NOMO-1 treated with DMSO at 0.1 percent for 48 hours (cell line): Measurements from ENCODE around the gene MVB12B.

Source experiments
- DNase-seq: peaks from one replicate; lab custom pipeline; 2025; ENCODE audit not compliant: unreplicated experiment; lab: John Stamatoyannopoulos, UW

MVB12B gene

DNA sequence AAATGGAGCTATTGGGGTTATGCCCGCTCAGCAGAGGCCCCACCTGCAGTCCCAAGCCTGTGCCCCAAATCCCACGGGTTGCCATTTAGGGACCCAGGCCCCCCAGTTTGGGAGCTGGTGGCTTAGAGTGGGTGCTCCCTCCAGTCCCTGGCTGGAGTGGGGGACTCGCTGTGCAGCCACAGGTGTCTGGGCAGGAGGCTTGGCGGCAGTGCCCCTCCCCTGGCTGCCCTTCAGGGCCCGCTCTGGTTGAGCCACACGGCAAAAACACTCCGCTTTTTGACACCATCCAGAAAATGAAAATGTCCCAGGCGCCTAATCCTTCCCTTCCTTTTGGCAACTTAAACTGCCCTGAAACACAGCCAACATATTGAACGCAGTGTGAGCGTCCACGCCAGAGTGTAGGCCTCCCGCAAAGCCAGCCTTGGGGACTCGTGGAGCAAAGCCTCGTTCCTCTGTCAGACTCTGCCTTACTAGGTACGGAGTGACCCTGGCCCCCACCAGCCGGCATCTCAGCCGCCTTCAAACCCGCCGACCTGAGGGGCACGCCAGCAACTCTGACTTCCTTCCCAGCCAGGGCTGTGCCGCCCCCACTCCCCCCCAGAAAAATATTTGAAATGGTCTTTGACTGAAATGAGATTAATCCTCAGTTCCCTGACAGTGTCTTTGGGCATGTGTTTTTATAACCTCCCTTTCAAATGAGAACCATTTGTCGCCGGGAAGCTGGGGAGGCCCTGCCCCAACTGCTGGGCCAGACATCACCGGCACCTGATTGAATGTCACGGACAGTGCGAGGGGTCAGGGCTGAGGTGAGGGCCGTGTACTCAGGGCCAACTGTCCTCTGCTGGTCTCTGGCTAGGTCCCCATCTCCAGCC lies 188.6 kb downstream of the MVB12B start:
- no peak for DNase-seq

DNA sequence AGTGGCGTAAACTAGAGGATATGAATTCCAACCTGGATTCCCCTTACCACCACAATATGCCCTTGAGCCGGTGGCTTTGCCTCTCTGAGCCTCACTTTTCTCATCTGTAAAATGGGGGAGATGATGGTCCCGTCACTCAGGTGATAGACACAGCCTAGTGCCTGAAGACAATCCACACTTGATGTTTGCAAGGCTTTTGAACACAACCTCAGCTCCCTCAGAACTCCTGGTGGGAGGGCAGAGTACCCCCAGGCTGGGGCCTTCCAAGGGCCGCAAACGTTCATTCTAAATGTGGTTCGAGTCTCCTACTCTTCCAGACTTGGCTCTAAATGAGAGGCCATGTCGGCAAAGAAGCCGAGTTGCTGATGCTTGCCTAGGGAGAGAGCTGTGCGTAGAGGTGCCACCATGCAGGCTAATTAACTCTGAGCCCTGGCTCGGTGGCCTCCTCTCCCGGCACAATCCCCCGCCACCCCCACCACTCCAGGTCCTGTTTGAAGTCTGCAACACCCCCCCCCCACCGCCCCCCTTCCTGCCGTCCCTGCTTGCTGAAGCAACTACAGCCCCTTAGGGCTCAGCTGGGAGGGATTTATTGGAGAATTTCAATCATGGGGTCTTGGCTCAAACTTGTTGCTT lies 189.4 kb downstream of the MVB12B start:
- no peak for DNase-seq

GRCh38 chr9:126516561-126516935 lies 189.9 kb downstream of the MVB12B start:
- DNase-seq = no peak

GRCh38 chr9:126516936-126517832 lies 190.6 kb downstream of the MVB12B start:
- peak; percentile 79 for DNase-seq

DNA sequence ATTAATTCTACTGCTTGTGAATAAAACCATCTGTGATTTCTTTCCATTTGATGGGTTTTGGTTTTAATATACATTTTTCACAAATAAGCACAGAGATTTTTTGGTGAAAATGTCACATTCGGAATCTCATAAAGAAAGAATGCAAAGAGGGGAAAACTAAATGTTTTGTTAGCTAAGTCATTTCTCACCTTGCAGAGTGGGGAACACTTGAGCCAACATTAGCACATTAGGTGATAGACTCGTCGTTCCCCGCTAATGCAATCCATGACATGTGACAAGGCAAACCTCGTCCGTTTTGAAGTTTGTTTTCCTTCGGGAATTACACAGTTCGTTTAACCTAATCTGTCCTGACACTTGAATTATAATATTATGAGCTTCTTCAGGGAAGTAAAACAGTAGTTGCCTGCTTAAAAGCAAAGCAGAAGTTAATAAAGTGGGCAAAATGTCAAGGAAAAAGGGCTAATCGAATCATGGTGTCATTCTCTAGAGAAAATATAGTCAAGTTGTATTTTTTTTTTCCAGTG lies 191.3 kb downstream of the MVB12B start:
- DNase-seq = no peak

DNA sequence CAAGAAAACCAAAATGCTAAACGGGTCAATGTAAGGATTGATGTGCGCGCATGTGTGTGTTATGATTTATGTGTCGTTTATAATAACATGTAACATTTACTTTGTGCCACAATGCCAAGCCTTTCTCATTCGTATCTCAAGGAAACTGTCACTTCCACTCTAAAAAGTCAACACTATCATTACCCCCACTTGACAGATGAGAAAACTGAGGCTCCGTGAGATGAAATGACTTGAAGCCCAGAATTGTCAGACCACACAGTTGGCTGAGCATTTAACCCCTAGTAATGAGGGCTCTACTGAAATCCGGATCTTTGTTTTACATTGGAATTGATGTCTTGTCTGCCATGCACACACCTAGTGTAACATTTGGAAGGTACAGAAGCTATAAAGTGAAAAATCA lies 192.1 kb downstream of the MVB12B start:
- DNase-seq = no peak

- DNase-seq = peak; percentile 3
Measured at GRCh38 chr9:126519660-126520420, 193.2 kb downstream of the MVB12B start.

- DNase-seq = no peak
Measured at GRCh38 chr9:126520453-126520852, 193.8 kb downstream of the MVB12B start.

DNA sequence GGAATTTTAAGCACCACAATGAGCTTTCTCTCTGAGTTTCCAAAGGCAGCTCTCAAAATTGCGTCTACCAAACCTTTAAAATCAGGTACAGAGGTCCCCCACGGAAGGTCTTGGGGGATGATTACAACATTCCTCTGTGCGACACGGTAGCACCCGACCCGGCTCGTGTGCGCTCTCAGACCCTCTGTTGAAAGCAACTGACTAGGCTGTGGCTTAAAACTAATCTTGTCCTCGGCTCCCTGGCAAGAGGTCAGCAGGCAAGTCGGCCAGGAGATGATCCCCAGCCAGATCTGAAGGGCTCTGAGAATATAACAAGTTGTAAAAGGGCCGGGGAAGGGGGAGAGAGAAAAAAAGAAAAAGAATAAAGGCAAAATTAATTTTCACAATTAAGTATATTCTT lies 194.5 kb downstream of the MVB12B start:
- no peak for DNase-seq

DNA sequence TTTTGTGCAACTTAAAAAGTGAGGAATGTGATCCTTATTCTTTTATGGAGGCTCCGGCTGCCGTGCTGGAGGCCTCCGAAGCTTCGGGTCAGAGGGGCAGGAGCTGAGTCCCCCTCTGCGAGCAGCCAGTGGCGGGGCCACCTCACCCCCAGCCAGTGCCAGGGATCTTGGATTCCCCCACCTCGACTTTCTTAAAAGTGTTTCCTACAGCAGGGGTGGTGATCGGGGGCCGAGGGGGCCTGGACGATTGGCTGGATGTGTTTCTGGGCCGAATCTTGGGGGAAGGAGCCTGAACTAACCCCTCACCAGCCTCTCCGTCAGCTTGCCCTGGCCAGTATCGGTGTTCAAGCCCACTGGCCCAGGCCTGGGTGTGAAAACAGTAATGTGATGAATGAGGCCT lies 194.9 kb downstream of the MVB12B start:
- no peak for DNase-seq

- DNase-seq = no peak
Measured at GRCh38 chr9:126521976-126522590, 195.5 kb downstream of the MVB12B start.

DNA sequence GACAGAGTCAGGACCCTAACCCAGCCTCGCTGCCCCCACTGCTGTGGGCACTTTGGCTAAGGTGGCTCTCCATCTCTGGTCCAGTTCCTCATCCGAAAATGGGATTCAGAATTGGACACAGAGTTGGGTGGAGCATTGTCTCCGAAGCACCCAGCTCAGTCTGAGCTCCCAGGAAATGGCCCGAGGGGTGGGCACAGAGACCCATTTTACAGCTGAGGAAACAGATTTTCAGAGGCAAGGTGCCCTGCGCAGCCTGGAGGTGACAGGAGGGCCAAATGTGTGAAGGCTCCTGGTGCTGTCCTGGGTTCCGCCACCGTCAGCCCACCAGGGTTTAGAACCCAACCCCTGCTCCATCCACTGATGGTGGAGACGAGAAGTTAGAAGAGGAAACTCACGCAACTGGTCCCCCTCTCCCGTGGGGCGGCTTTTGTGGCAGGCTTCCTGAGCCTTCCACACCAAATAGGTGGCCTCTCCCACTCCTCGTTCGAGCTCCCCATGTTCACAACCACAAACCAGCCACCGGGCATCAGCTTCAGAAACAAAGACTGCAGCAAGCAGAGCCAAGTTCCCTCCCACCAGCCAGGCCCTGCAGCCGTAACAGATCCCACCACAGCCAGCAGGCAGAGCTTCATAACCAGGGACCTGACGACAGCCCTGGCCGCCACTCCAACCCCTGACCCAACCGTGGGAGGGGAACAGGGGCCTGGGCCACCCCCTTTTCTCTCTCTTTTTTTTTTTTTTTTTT lies 196.2 kb downstream of the MVB12B start:
- no peak for DNase-seq

GRCh38 chr9:126523611-126524111 lies 197.0 kb downstream of the MVB12B start:
- DNase-seq = peak; percentile 11

DNA sequence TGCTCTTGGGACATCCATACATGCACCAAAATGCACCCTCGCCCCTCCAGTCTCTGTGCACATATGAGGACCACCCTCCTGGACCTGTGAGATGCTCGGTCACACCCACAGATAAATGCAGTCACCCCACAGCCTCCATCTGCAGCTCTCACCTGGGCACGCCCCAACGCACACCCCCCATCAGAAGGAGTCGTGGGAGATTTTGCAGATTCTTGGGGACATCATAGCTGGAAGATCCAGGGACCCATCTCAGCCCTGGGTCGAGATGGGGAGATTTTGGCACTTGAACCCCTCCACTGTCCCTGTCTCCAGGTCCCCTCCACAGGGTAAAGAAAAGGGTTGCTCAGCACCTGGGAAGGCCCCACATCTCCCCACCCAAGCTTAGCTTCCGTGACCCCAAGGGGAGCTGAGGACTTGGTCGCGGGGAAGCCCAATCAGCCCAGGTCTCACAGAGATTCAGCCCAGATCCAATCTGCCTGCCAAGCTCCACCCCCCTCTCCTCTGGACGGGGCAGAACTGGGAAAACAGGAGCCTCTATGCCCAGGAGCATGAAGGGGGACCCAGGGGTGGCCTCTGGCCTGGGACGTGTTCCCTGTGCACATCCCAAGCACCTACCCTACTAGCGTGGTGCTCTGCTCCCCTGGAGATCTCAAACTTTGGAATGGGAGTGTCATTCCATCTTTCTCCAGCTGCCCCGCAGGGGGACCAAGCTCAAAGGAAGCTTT lies 197.9 kb downstream of the MVB12B start:
- no peak for DNase-seq

DNA sequence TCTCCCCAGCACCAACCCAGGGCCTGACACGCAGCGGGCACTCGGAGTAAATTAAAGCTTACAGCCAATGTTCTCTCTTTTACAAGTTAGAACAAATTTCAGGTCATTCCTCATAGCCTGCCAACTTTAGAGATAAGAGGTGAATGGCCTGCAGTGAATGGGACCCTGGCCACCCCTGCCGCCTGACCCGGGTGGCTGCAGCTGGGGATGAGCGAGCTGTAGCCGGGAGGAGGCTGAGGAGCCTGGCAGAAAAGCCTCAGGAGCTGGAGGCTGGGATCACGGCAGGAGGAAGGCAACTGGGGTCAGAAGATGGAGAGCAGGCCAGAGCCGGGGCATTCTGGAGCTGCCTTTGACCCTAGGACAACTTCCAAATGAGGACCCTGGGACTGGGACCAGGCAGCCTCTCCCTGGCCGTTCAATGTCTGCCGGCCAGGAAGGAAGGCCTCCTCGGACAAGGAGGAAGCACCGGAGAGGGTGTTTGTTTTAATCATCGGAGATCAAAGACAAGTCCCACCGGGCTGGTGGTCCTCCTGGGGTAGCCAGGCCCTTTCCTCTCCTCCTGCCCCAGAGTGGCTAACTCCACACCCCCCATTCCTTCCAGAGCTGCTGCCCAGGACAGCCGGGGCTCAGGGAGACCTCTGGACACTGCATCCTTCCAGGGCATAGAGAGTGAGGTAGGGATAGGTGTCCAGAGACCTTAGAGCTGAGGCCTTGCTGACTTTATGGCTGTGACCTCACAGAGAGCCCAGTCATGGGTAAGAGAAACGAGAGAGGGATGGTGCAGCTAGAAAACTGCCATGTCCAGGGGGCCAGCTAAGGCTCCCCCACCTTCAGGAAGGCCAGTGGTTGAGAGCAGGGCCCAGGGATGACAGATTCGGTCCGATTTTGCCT lies 199.8 kb downstream of the MVB12B start:
- DNase-seq = no peak

- no peak for DNase-seq
Measured at GRCh38 chr9:126527109-126527825, 200.6 kb downstream of the MVB12B start.

DNA sequence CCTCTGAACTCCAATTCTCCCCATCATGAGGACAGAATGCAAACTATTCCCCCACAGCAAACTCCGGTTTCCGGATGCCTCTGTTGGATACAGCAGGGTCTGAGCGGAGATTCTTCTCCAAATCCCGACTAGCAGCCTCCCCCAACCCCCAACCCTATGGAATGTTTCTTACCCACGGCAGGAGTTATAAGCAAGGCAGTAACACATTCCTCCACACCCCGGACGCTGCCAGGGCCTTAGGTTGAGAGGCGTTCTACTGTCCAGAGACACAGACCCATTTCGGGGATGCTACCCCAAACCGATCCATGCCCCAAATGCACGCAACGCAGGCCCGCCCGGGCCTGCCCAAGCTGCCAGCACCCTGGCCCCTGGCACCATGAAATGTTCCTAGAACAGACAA lies 201.5 kb downstream of the MVB12B start:
- DNase-seq = no peak
